ENCODE measurements around the gene MLN.

- TF ChIP-seq CTCF (conservative IDR thresholded peaks at IDR 0.05) (no peak), ZFX (IDR thresholded peaks at IDR 0.05) (no peak)
Measured at GRCh38 chr6:33747823-33748222, 56.0 kb downstream of the MLN start.
